ENCODE measurements around the gene GPRC5C. TPM values are rescaled to one million over a fixed set of nuclear protein-coding genes. Genes with fewer than 3 reads are reported as not detected.

Gene GPRC5C
- total RNA-seq, 1 donor from 2014 or later, result 2.3 TPM

DNA sequence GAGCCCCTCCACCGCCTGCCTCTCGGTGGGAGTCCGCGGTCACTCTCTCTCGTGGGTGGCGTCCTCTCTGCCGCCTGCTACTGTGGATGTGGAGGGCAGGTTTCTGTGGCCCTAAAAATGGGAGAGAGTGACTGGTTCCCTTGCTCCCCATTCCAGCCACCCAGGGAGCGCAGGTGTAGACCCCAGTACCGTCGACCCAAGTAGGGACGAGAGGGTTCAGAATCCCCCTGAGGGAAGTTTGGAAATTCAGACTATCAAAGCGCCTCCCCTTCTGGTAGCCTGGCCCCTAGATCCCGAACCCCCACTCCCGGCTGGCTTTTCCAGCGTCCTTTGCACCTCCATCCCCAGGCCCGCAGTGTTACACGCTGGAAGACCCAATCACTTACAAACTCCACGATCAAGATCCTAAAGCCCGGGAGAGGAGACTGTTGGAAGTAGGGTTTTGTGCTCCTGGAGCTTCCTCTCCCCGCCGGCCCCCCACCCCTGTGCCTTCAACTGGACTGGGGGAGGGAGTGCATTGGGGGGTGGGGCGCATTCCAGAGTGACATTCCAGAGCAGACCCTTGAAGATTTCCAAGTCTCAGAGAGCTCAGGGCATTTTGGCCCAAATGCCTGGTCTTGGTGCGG lies 991 bp downstream of the GPRC5C start:
- DNase-seq (ENCODE audit: low read depth in 2 of 2), result no peak

DNA sequence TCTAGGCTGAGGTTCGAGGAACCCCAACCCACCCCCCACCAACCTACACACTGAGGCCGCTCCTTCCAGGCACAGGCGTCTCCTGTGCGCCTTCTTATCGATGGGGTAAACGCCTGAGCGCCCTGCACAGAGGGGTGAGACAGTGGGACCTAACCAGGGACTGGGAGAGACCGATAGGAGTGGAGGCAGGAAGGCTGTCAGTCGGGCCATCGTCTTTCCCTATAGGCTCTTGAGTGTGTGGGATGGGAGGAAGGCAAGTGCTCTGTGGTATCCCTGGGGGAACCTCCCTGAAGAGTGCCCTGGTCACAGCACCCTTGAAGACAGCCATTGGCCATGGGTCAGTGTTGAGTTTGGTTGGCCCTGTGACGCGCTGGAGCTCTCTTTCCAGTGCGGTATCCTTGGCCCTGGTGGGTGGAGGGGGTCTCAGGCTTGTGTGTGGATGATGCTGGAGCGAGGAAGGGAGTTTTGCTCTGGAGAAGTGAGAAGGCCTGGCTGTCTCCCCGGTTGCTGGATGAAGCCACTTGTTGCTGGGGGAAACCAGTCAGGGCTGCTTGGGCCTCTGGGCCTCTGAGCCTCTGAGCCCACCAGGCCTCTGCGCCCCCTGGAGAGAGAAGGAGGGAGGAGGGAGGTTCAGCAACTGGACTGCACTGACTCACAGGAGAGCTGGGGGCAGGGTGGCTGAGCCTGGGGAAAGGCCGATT lies 1.7 kb downstream of the GPRC5C start:
- no peak for DNase-seq (ENCODE audit: low read depth in 2 of 2)

DNA sequence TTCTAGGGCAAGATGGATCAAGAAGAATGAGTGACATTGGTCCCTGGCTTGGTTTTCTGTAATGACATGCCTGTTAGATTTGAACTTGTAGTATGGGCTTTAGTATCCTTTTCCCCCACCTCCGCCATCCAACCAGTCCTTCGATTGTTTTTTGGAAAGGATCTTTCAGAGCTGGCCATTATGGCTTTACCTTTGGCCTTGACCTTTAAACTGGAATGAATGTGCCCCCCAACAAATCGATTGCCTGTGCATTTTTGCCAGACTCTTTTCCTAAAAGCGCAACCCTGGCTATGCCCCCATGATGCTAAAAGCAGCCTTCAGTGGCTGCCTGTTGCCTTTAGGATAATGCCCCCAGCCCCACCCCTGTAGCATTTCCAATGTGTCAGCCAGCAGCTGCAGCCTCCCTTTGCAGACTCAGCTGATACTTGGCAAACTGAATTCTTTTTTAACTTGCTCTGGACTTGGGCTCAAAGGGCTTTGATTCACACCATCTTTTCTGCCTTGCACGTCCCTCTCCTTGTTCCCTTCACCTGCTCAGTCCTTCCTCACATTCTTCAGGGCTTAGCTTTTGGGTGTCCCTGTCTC lies 4.0 kb downstream of the GPRC5C start:
- DNase-seq (ENCODE audit: low read depth in 2 of 2), result no peak

DNA sequence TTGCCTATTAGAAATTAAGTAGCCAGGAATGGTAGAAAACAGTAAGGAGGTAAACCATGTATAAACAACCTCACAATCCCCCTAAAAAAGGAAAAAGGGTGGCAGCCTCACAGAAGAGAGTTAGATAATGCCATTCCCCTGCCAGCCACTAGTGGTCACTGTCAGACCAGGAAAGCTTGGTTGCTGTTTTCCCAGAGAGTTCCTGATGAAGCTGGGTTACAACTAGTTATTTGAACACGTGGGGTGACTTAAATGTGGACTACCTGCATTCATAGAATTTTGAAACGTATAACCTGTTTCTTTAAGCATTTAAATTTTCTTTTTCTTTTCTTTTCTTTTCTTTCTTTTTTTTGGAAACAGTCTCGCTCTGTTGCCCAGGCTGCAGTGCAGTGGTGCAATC lies 5.8 kb downstream of the GPRC5C start:
- DNase-seq (ENCODE audit: low read depth in 2 of 2), result peak in 1 of 2 donors; percentile 22

DNA sequence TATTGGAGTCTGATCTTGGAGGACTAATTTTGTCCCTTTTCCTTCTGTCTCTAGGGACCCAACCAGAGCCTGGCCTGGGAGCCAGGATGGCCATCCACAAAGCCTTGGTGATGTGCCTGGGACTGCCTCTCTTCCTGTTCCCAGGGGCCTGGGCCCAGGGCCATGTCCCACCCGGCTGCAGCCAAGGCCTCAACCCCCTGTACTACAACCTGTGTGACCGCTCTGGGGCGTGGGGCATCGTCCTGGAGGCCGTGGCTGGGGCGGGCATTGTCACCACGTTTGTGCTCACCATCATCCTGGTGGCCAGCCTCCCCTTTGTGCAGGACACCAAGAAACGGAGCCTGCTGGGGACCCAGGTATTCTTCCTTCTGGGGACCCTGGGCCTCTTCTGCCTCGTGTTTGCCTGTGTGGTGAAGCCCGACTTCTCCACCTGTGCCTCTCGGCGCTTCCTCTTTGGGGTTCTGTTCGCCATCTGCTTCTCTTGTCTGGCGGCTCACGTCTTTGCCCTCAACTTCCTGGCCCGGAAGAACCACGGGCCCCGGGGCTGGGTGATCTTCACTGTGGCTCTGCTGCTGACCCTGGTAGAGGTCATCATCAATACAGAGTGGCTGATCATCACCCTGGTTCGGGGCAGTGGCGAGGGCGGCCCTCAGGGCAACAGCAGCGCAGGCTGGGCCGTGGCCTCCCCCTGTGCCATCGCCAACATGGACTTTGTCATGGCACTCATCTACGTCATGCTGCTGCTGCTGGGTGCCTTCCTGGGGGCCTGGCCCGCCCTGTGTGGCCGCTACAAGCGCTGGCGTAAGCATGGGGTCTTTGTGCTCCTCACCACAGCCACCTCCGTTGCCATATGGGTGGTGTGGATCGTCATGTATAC lies 8.0 kb downstream of the GPRC5C start:
- DNase-seq (ENCODE audit: low read depth in 2 of 2), result no peak

DNA sequence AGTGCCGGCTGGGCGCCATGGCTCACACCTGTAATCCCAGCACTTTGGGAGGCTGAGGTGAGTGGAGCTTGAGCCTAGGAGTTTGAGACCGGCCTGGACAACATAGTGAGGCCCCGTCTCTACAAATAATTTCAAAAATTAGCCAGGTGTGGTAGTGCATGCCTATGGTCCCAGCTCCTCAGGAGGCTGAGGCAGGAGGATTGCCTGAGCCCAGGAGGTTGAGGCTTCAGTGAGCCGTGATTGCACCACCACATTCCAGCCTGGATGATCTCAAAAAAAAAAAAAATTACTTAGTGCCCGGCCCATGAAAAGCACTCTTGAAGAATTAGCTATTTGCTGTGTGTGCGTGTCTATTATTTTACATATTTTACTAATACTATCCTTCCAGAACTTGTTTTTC lies 9.6 kb downstream of the GPRC5C start:
- no peak for DNase-seq (ENCODE audit: low read depth in 2 of 2)

DNA sequence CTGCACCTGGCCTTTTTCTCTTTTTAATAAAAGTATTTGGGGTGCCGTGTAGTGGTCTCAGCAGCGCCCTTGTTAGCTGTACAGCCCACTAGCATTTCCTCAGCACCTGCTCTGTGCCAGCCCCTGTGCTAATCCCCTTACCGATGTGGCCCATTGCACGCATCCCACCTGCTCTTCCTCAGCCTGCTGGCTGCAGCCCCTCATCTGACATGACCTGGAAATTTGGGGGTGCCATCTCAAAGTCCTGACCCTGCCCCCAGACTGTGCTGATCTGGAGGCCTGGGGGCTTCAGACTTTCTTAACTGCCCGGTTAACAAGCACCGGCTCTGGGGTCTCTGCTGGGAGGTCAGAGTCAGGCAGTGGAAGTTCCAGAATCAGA lies 10.4 kb downstream of the GPRC5C start:
- DNase-seq (ENCODE audit: low read depth in 2 of 2), result no peak

DNA sequence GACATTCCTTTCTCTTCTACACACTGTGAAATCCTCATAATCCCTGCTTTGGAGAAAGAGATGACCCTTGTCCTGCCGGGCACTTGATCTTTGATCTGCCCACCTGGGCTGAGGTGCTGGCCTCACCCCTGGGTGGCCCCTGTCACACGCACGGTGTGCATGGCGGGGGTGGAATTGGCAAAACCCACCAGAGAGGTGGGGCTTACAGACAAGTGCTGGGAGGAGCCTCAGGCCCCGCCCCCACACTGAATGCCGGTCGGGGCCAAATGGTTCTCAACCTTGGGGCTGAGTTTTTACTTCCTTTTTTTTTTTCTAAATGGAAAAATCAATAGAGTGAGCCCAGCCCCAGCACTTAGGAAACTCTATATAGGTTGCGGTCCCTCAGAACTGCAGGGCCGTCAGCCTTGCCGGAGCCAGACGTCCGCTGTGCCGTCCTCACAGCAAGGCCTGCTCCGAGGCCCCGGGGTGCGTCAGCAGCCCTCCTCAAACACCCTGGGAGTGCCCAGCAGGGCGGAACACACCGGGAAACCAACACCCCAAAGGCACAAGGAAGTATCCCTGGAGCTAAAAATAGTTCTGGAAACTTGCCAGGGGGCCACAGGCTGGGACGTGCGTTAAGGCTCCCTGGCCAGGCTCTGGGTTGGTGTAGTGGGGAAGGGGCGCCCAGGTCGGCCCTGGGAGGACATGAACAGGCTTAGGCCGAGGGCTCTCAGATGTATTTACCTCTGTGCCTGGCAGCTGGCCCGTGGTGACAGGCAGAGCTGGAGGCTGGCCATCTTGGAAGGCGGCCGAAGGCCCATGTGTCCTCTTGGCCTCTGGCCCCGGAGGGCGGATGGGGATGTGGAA lies 11.0 kb downstream of the GPRC5C start:
- peak; percentile 24 to 65 for DNase-seq (ENCODE audit: low read depth in 2 of 2)

DNA sequence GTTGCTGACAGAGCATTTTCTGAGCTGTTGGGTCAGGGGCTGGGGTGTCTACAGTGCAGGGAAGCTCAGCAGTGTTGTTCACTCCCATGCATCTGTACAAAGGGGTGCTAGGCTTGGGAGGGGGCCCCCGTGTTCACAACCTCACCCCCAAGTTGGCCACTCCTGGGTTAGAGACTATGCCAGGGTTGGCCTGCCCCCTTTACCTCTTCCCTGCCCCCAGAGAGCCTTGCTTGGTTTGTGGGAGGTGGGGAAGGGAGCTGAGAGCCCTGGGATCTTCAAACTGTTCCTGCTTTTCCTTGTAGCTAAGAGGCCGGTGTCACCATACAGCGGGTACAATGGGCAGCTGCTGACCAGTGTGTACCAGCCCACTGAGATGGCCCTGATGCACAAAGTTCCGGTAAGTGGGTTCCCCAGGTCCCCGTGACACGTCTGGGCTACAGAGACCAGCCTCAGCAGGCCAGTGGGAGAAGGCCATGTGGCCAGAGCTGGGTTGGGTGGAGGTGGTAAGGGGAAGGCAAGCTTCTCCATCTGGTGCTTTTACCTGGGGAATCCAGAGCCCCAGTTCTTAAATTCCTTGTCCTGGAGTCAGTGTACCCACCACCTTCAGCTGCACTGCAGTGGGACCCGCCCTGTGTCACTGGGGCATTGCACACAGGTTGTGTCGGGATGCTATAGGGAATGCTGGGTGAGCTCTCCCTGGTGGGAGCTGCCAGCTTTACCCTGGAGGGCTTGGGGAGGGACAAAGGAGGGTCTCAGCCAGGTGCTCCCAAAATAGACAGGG lies 11.8 kb downstream of the GPRC5C start:
- DNase-seq (ENCODE audit: low read depth in 2 of 2), result no peak

DNA sequence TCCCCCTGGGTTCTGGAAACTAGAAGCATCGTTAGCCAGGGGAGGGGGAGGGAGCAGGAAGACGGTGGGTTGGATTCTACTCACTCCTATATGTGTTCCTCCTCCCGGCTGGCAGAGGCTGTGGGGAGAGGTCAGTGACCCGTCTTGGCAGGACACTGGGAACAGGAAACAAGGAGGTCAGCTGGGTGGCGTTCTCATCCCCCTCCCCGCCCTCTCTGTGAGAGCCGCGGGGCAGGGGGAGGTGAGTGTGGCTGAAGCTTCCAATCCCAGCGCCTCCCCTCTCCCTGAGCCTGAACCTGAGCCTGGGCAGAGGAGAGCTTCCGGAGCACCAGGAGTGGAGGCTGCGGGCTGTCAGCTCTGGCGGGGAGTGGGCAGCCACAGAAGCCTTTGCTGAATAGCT lies 12.5 kb downstream of the GPRC5C start:
- DNase-seq (ENCODE audit: low read depth in 2 of 2), result peak in 1 of 2 donors; percentile 72

DNA sequence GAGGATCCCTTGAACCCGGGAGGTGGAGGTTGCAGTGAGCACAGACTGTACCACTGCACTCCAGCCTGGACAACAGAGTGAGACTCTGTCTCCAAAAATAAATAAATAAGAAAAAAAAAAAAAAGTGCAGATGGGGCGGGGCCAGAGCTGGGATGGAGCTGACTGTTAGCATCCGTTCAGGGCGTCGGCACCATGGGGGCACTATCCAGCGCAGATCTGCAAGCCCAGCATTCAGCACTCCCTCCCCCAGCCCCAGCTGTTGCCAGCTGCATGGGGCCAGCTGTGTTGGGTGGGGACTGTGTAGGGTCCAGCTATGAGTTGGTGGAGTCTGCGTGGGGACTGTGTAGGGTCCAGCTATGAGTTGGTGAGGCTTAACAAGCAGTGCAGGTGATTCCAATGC lies 13.3 kb downstream of the GPRC5C start:
- no peak for DNase-seq (ENCODE audit: low read depth in 2 of 2)

DNA sequence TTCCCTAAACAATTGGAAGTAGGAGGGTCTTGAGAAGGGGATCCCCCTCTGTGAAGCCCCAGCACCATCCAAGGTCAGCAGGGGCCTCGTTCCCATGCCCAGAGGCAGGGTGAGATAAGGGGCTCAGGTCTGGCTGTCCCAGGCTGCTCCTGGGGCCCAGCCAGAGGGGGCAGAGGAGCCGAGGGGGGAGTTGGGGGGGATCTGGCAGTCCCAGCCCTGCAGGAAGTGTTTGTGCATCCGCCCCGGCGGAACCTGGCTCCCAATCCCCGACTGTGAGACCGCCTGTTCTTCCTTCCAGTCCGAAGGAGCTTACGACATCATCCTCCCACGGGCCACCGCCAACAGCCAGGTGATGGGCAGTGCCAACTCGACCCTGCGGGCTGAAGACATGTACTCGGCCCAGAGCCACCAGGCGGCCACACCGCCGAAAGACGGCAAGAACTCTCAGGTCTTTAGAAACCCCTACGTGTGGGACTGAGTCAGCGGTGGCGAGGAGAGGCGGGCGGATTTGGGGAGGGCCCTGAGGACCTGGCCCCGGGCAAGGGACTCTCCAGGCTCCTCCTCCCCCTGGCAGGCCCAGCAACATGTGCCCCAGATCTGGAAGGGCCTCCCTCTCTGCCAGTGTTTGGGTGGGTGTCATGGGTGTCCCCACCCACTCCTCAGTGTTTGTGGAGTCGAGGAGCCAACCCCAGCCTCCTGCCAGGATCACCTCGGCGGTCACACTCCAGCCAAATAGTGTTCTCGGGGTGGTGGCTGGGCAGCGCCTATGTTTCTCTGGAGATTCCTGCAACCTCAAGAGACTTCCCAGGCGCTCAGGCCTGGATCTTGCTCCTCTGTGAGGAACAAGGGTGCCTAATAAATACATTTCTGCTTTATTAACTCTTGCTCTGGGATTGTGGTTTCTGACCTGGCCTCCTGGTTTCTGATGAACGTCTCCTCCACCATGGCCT lies 14.9 kb downstream of the GPRC5C start:
- DNase-seq (ENCODE audit: low read depth in 2 of 2), result peak in 1 of 2 donors; percentile 25

DNA sequence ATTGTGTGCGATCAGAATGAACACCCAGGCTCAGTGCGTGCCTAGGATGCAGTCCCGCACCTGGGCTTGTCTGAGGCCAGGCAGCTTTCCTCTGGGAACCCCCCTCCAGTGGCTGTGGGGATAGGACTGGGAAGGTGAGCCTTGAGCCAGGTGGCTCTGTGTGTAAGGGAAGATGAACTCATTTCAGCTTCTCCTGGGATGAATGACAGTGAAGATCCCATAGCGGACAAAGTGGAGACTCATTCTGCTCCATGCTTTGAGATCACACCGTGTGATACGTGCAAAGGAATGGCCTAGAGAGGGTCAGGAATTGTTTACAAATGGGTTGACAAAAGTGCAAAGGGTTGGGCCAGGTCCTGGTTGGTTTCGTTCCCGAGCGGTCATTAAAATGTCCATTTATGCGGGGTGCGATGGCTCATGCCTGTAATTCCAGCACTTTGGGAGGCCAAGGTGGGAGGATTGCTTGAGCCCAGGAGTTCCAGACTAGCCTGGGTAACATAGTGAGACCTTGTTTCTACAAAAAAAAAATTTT lies 15.8 kb downstream of the GPRC5C start:
- DNase-seq (ENCODE audit: low read depth in 2 of 2), result no peak

DNA sequence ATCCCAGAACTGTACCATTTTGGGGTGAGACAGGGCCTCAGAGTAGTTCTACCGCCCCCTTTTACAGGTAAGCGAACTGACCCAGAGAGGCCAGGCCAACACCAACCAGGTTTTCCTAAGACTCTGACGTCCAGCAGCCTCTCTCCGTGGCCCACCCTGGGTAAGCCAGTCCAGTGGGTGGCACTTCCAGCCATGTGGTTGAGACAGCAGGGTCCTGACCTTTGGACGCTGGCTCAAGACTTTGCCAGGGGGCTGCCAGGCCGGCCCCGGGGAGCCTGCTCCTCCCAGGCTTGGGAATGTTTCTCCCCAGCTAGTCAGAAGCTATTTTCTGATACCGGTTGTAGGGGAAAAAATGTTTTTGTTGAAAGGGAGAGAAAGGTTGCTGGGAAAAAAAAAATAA lies 16.9 kb downstream of the GPRC5C start:
- no peak for DNase-seq (ENCODE audit: low read depth in 2 of 2)

DNA sequence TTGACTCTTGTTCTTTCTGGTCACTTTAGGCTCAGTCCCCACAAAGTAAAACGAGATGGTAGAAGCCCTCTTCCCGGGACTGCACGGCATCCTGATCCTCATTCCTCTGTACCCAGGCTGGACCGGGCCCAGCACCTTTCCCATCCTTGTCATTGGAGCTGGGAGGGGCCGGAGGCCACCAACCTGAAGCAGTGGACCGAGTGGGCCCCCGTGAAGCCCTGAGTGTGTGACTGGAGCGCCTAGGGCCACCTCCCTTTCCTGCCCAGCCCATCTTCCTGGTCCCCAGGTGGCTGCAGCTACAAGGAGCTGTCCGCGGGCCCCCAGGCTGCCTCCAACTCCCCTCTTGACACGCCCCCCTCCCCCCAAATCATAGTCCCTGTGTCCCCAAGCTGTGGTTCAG lies 17.4 kb downstream of the GPRC5C start:
- no peak for DNase-seq (ENCODE audit: low read depth in 2 of 2)

DNA sequence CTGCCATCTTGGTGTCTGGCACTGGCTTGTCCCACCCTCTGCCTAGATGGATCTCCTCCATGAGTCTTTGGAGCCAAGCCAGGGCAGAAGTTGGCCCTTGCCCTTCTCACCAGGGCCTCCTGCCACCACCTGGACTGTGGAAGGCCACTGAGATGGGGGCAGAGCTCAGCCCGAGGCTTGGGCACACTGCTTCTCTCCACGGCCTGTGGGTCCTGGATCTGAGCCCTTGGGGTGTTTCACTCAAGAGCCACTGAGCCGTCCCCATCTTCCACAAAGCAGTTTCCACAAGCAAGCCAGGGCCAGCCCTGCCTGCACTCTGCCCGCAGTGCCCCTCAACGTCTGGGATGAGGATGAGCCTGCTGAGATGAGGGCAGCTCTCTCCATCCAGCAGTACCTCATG lies 17.9 kb downstream of the GPRC5C start:
- no peak for DNase-seq (ENCODE audit: low read depth in 2 of 2)

DNA sequence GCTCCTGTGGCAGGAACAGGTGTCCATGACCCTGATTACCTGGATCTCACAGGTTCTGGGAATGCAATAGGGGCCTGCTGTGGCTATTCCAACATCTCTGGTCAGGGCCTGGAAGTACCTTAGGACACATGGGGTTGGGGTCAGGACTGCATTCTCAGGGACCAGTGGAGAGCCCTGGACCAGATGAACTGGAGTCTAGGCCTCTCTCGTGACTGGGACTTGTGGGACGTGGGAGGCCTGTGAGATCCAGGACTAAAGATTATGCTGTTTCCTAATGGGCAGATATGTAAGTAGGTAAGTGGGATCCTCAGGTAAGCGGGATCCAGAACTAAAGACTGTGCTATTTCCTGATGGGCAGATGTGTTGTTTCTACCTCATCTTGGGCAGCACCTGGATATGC lies 18.3 kb downstream of the GPRC5C start:
- DNase-seq (ENCODE audit: low read depth in 2 of 2), result no peak

DNA sequence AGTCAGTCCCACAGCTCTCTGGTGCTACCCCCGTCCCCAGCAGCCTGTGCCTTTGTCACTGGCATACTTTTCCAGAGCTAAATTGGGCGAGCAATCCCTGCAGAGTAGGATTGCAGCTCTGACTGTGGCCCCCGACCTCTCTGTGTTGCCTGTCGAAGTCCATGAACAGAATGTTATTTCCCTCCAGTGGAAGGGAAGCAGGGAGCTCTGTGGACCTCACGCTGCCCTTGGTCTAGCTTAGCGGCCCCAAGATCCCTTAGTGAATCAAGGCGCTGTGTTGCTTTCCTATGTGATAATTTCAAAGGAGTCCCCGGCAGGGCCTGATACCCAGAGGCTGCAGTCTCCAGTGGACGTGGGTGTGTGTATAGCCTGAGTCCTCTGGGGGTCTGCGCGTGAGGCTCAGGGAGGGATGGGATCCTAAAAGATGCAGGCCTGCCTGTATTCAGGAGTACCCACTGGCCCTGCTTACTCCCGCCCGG lies 19.1 kb downstream of the GPRC5C start:
- DNase-seq (ENCODE audit: low read depth in 2 of 2), result no peak

DNA sequence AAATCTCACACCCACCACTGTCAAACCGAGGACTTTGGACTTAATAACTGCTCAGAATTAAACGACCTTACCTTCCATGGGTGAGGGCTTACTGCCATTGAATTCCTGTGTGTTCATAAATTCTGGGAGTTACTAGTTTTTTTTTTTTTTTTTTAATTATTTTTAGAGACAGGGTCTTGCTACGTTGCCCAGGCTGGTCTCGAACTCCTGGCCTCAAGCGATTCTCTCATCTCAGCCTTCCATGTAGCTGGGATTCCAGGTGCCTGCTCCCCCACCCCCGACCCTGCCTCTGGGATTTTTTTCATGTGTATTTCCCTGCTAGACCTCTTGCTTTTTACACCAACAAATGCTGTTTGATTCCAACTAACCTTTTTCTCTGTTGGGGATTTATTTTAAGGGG lies 19.7 kb downstream of the GPRC5C start:
- DNase-seq (ENCODE audit: low read depth in 2 of 2), result no peak

Measured in dermis microvascular lymphatic vessel endothelial cell (primary cell).